NCI-H460 (cell line): ENCODE data around the gene S100P. TPM values are rescaled to one million over a fixed set of nuclear protein-coding genes. Genes with fewer than 3 reads are reported as not detected.

Source experiments
- DNase-seq: peaks from one replicate; pipeline ENCODE4 v3.0.0-alpha.2; 2016; ENCODE audit warnings: low read depth; ENCODE audit errors: extremely low read depth
- total RNA-seq: library from RNA; depleted of rRNA; stranded (reverse); fragments of >200 nt; shearing (Covaris generic); gene quantifications from 2 replicates; pipeline ENCODE4 v1.2.3, GENCODE V29; 2014

The S100P gene
- total RNA-seq, 1 experiment from 2014 or later = 169 TPM

DNA sequence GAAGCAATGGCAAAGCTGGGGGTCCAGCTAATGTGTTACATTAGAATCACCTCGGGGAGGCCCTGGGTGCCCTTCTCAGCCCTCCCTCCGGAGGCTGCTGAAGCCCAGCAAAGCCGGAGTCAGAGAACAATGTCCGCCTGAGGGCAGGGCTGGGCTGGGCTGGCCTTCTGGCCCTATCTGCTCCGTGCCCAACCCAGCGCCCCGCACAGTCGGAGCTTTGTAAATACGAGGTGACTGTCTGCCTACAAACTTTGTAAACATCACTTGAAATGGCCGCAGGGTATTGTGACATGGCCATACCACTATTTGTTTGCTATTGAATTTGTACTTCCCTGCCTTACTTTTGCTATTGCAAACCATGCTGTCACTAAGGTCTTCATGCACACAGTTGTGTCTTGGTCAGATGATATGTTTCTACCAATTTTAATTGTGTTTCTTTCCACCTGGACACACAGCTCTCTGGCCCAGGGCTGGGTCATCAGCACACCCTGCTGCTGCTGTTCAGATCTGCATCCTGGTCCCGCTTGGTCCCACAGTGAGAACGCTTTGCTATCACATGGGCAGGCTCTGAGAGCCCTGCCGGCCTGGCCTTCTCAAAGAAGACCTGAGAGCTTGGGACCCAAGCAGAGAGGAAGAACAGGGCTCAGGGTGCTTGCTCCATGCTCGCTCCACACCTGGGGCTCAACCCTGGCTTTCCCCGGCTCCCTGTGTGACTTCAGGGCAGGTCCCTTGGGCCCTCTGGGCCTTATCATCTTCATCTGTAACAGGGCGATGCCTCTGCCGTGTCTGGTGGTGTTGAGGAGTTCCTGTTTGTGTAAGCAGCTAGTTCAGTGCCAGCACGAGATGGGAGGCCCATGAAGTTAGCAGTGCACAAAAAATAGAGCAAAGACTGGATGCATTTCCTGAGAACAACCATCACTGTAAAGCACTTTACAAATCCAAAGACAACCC lies 2.3 kb downstream of the S100P start:
- no peak for DNase-seq

GRCh38 chr4:6696611-6697010 lies 2.9 kb downstream of the S100P start:
- no peak for DNase-seq

- no peak for DNase-seq
Measured at GRCh38 chr4:6697131-6697530, 3.5 kb downstream of the S100P start.

DNA sequence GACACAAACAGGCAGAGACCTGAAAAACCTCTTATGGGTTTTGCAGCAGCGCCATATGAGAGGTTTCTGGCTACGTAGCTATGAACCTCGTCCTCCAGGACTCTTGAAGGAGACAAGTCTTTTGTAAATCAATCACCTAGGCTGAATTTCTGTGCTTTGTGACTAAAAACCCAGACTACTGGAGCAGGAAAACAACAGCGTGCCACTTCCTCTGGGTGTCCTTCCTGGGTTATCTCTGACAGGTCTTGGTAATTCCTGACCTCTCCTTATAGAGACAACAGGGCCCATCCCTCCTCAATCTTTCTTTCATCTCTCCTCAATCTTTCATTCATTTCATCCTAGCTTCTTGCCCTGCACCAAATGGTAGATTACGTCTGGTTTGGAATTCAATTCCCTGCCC lies 5.7 kb downstream of the S100P start:
- no peak for DNase-seq

GRCh38 chr4:6699903-6700302 lies 6.2 kb downstream of the S100P start:
- DNase-seq = no peak

GRCh38 chr4:6701371-6701770 lies 7.7 kb downstream of the S100P start:
- DNase-seq = no peak

DNA sequence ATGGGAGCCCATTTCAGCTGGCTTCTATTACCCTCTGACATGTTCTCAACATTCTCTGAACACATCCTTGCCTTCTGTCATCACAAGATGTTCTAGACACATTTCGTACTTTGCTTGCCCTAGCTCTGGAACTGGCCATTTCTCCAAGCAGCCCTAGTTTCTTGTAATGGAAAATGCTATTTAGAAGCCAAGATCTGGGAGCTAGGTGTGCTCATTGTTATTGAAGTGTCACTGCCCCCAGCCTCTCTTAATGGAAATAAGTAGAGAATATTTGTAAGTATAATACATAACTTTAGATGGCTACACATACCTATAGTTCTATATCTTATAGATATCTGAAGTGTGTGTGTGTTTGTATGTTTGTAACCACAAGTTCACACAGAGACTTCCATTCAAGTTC lies 9.1 kb downstream of the S100P start:
- DNase-seq = no peak

DNA sequence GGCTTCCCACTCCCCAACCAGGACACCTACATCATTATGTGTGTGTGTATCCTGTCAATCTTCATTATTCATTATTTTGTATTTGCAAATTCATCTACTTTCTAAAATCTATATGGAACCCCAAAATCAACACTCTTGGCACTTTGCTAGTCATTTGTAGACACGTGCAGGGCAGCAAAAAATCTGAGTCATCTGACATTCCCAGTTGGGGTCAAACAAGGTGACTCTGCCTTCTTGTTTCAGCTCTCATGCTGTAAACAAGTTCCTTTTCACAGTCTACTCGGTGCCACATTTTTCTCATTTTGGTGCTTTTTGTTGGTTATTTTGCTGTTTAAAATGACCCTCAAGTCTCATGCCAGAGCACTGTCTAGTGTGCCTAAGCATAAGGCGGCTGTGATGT lies 10.1 kb downstream of the S100P start:
- no peak for DNase-seq

DNA sequence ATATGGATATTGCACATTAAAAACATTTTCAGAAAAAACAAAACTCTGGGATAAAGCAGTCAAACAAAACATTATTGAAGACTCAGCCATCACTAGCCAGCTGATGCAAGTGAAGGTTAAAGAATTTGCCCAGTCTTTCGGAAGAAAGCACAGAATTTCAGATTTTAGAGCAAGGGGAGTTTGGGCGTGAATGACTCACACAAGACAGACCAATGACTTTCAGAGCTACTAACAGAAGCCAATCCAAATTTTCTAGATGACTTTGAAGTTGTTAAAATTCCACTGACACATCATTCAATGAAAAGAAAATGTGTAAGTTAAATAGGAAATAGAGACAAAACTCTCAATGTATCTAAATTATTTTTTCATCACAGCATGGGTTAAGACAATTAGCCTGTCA lies 12.0 kb downstream of the S100P start:
- no peak for DNase-seq

DNA sequence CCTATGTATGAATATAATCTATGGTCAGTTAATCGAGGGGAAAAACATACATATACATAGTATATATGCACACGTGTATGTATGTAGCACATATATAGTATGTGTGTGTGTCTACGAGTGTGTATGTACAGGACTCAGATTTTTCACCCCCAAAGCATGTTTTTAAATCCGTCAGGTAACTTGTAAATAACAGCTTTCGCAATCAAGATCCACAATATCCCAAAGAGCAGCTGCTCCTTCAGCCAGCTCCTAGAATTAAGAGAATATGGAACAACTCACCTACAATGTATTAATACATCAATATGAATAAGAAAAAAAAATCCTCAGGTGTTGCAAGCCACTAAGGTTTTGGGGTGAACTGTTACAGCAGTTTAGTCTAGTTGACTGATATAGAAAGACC lies 12.5 kb downstream of the S100P start:
- no peak for DNase-seq

DNA sequence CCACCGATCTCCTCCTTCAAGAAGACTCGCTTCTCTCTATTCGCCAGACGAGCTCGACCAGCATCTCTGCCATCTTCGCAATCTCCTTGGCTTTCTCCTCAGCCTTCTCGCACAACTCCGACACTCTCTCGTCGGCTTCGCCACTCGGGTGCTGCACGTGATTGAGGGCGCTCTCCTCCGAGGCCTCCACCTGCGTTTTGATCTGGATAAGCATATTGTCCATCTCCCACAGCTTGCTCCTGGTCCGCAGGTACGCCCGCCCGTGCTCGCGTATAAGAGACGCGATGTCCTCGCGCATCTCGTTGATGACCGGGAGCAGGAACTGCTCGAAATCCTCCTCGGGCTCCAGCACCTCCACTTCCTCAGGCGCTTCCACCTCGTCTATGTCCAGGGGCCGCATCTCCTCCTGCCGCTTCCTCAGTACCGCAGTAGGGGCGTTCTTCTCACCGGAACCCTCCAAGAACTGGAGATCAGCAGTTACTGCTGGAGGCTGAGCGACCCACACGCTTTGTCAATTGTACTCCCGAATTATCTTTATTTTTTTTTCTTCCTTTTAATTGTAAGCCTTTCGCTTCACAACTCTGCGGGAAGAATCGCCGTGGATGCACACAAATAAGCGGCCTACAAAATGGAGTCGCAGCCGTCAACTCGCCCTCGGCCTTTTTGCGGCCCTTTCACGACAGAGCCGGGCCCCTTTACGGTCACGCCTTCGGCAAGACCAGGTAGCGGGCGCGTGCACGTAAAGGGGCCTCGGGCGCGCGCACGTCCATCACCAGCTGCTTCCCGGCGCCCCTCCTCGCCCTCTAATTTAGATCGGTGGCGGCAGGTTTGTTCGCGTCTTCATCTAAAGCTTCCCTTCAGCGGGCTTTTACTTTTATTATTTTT lies 15.8 kb downstream of the S100P start, which contains the start of gene MRFAP1L1:
Gene MRFAP1L1 (minus strand): TSS at position 636 of the 885 bp plus-strand sequence. CDS start 236 bp downstream, at position 400.
- DNase-seq = peak; percentile 81

GRCh38 chr4:6710282-6710681 lies 16.6 kb downstream of the S100P start:
- DNase-seq = no peak

GRCh38 chr4:6710996-6711395 lies 17.3 kb downstream of the S100P start:
- DNase-seq = no peak

- DNase-seq = no peak
Measured at GRCh38 chr4:6714954-6715353, 21.3 kb downstream of the S100P start.

GRCh38 chr4:6715704-6716017 lies 22.0 kb downstream of the S100P start:
- no peak for DNase-seq

- peak; percentile 72 for DNase-seq
Measured at GRCh38 chr4:6716018-6716911, 22.6 kb downstream of the S100P start, which contains the start of gene BLOC1S4. Gene BLOC1S4, plus strand, starts transcription at chr4:6716174. Its CDS starts 36 bp downstream, at chr4:6716210.

DNA sequence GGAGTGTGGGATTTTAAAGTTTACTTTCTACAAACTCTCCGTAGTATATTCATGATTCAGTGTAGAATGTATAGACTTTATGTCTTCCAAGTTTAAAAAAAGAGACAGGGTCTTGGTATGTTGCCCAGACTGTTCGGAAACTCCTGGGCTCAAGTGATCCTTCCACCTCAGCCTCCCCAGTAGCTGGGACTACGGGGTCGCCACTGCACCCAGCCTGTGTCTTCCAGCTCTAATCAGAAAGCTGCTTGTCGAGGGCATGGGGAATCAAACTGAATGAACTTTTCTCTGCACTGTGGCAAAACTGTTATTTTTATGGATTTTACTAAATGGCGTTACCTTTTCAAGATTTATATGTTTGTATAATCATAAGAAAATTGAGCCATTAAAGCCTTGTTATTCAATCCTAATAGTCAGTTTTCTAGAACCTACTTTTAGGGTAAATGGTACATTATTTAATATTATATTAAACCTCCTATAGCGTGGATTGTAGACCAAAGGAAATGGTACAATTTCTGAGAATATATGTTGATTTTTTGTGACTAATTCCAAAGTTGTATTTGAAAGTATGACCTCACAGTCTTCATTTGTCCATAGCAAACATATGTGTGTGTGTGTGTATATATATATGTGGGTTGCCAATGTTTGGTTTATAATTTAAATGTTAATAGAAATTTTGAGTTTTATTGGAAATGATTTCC lies 23.4 kb downstream of the S100P start:
- DNase-seq = no peak

DNA sequence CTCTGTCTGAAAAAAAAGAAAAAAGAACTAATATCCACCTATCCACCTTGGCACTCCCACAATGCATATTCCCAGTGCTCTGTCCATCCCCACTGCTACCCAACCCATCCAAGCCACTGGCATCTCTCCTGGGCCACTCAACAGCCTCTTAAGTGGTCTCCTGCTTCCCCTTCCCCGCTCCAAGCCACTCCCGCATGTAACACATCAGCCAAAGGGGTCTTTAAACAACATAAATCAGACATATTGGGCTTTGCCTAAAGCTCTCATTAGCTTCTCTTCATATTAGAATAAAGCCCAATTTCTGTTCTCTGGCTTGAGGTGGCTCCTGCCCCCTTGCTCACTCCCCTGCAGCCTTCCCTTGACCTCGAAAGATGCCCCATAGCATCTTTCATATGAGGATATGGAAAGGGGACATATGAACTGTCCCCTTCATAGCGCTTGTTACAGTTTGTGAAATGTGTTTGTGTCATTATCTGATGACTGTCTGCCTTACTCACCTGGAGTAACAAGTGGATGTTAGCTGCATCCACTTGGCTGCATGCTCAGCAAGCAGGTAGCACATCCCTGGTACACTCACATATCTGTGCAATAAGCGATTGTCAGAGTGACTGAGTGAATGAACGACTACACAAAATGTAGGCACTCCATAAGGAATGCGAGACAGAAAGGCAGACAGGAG lies 25.4 kb downstream of the S100P start:
- DNase-seq = no peak

DNA sequence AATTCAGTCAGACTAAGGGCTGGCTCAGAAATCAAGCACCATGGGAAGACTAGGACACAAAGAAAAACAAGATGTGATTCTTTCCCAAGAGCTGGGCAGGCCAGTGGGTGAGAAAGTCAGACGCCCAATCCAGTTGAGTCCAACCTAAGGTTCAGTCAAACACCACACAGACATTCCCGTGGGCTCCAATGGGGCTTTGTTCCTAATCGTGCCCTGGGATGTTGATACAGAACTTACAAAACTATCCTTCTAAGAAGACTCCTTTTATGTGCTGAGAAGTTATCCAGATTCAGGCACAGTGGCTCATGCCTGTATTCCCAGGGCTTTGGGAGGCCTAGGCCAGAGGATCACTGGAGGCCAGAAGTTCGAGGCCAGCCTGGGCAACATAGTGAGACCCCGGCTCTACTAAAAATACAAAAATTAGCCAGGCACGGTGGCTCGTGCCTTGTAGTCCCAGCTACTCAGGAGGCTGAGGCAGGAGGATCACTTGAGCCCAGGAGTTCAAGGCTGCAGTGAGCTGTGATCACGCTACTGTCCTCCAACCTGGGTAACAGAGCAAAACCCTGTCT lies 26.0 kb downstream of the S100P start:
- no peak for DNase-seq
